GM03348 (cell line): ENCODE results near the gene FAM184A.

ENCODE experiments used
- DNase-seq: peaks from one replicate; pipeline ENCODE4 v3.0.0; 2012; ENCODE audit warnings: low spot score

Gene FAM184A

GRCh38 chr6:118967239-118967638, 111.2 kb downstream of the FAM184A start:
- DNase-seq = no peak

DNA sequence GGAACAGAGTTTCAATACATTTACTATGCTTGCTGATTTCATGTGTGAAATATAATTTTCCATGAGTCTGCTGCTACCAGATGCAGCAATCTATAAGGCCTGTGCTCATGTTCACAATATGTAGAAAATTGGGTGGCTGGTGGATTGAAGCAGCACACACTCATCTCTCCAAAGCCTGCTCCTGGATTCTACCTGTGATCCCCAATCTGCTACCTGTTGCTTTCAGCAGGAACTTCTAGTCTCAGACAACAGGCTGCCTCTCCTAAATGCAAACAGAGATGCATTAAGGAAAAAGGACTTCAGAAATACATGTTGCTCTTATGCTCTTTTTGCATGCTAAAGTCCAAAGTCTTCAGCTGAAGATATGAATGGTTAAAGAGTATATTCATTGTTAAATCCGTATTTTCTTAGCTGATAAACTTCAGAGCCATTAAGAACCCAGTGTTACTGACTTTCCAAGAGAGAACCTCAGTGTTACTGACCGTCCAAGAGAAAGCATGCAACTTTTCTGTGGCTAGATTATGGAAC, 112.6 kb downstream of the FAM184A start:
- DNase-seq = no peak

DNA sequence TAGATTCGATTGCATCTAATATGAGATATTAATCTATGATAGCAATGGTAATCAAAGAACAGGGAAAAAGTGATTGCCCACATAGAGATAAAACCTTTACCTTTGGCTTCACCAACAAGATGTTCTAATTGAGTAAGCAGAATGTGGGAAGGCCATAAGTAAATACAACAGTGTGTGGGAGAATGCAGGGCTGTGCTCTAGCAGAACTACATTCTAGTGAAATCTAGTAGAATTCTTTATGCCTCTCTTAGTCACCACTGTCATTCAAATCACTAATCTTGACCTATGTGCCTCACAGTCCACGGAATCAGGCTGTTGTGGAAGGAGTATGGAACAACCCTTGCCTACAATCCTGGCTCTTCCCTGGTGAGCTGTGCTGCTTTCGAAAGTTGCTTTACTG, 113.1 kb downstream of the FAM184A start:
- no peak for DNase-seq

DNA sequence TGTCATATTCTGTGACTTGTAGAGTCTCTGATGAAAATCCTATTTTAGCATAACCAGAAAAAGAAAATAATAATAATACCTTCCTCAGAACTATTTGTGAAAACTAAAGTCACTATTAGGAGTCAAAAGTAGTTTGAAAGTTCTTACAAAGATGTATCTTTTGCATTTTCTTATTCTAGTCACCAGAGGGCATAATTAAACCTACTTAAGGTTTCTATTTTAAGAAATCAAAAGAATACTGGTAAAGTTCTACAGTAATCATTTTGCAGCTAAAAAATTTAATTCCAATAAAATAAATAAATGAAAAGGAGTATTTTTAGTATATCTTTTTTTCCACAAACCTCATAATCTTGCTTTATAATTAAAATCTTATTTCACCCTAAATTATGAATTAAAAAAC, 115.5 kb downstream of the FAM184A start:
- peak; percentile 21 for DNase-seq

GRCh38 chr6:118959903-118960302, 118.6 kb downstream of the FAM184A start:
- no peak for DNase-seq

- DNase-seq = no peak
Observed at GRCh38 chr6:118953391-118953790, 125.1 kb downstream of the FAM184A start.

GRCh38 chr6:118952683-118953082, 125.8 kb downstream of the FAM184A start:
- DNase-seq = no peak

- no peak for DNase-seq
Observed at GRCh38 chr6:118945217-118945616, 133.2 kb downstream of the FAM184A start.

DNA sequence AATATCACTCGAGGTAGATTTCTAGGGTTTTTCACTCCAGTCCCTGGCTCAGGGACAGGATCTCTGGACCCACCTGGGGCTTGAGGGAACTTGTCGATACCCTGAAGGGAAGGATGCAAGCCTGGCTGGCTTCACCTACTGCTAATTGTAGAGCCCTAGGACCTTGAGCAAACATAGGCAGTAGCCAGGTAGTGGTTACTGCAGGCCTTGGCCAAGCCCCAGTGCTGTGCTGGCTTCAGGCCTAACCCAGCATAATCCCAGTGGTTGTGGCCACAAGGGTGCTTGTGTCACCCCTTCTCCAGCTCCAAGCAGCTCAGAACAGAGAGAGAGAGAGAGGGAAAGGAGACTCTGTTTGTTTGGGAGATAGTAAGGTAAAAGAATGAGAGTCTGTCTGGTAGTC, 137.7 kb downstream of the FAM184A start:
- DNase-seq = no peak

DNA sequence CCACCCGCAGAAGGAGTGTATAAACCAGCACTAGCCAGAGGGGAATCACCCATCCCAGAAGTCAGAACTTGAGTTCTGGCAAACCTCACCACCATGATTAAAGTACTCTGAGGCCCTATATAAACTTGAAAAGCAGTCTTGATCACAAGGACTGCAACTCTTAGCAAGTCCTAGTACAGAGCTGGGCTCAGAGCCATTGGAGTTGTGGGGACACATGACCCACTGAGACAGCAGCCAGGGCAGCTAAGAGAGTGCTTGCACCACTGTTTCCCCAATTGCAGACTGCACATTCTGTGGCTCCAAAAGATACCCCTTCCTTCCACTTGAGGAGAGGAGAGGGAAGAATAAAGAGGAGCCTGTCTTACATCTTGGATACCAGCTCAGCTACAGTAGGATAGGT, 138.8 kb downstream of the FAM184A start:
- DNase-seq = no peak

DNA sequence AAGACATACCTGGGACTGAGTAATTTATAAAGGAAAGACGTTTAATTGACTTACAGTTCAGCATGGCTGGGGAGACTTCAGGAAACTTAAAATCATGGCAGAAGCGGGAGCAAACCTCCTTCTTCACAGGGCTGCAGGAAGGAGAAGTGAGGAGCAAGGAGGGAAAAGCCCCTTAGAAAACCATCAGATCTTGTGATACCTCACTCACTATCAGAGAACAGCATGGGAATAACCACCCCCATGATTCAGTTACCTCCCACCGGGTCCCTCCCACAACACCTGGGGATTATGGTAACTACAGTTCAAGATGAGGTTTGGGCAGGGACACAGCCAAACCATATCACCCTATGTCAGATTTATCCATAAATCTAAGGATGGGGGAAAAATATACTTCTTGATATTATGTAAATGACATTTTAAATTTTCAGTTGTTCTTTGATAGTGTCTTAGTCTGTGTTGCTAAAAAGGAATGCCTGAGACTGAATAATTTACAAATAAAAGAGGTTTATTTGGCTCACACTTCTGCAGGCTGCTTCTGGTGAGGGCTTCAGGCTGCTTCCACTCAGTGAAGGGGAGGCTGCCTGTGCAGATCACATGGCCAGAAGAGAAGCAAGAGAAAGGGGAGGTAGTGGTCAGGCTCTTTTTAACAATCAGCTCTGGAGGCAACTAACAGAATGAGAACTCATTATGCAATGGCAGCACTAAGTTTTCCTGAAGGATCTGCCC, 142.3 kb downstream of the FAM184A start:
- no peak for DNase-seq

DNA sequence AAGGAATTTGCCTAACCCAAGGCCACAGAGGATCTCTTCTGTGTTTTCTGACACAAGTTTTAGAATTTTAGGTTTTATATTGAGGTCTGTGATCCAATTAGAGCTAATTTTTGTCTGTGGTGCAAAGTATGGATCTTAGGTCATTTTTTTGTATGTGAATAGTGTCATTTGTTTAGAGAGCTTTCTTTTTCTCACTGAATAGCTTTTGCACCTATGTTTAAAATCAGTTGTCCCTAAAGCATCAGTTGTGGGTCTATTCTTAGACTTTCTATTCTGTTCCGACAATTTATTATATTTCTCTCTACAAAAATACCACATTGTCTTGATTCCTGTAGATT, 143.2 kb downstream of the FAM184A start:
- no peak for DNase-seq

DNA sequence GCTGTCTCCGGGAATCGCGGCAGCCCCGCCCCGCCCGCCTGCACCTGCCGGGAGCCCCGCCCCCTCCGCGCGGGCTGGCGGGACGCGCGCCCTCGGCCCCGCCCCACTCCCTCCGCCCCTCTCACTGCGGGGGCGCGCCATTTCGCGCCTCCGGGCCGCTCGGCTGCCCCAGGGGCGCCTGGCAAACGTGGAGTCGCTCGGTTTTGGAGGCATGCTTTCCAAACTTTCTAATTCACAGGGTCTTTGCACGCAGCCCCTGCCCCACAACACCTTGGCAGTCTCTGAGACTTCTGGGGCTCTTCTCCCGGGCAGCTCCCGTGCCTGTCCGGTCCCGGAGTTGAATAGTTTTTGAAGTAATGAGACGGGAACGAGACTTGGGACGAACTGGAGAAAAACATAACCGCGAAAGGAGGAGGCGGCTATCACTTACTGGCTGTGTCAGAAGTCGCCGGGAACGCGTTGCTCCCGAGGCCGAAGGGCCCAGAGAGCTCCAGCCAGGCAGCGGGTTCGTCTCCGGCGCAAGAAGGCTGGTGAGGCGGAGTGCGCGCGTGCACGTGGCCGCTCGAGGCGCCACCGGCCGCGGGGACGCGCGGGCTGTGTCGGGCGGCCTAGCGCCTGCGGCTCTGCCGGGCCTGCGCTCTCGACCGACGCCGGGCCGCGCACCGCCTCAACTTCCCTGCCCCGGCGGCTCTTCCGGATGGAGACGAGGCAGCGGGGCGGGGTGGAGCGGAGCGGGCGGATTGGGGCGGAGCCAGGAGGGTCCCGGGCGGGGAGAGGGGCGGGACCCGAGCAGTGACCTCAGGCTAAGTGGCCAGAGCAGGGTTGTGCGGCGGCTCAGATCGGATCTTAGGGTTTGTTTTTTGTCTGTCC, 143.8 kb downstream of the FAM184A start, which contains the start of gene MCM9:
MCM9 (minus strand) TSS at position 699 of the 870 bp plus-strand sequence. CDS start 3,436 bp downstream, outside the sequence.
- peak; percentile 97 for DNase-seq

- DNase-seq = no peak
Observed at GRCh38 chr6:118933855-118934460, 144.5 kb downstream of the FAM184A start.

GRCh38 chr6:118932421-118932820, 146.0 kb downstream of the FAM184A start:
- DNase-seq = no peak

DNA sequence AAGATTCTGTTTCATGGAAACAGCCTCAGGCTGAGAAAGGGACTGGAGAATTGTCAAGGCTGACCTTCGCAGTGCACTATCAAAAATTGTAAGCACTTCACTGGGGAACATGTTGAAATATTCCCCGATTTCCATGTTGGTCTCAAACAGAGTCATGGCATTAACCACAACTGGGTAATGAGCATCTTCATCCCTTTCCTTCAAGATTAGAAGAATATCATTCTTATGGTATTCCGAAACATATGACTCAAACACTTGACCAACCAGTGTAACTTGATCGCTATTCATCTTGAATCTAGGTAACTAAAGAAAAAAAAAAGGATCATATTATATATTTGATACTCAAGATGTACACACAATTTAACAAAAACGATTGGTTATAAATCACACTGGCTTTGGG, 147.0 kb downstream of the FAM184A start:
- DNase-seq = no peak

DNA sequence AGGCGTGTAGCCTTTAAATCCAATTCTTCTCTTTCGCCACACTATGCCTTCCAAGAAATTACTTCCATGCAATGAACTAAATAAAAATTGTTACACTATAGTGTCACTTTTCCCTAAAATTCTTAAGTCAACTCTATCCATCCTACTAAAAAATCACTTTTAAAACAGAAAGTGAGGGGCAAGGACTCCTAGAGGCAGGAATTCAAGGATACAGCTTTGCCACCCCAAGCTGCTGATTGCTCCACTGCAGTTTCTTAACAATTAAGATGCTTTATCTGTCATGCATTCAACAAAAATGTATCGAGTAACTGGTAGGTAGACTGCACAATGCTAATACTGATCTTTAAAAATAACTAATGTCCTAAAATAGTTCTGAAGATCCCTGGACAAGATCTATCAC, 147.8 kb downstream of the FAM184A start:
- DNase-seq = no peak

GRCh38 chr6:118923035-118923434, 155.4 kb downstream of the FAM184A start:
- DNase-seq = no peak

GRCh38 chr6:118921084-118921483, 157.4 kb downstream of the FAM184A start:
- DNase-seq = no peak

GRCh38 chr6:118918329-118918725, 160.1 kb downstream of the FAM184A start:
- no peak for DNase-seq

DNA sequence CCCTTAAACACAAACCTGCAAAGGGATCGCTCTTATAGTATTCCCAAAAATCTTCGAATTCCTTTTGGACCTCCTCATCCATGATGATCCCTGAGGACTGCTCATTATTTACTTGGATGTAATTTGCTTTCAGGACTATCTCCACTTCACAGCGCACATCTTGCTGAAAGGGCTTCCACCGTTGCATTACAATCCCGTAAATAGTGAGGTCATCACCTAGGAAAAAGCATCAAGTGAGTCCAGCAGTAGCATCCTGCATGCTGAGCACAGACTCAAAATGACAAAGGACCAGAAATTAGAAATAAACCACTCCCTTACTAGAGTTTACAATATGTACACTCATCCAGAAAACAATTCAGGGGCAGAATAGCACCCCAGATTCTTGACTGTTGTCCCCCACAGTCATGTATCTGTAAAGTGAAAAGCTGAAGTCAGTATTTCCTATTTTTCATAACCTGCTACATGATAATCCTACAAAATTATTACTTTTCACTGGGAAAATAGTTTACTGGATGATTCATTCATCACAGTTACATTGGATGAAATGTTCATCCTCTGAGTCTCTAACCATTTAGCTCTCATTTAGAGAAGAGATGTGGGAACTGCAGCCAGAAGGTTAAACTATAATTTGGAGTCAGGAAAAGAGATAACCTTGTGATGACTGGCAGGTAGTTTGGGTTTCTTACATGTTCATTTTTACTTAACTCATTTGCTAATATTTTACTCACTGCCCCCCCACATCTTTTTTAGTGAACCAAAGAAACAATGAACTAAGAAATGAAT, 160.7 kb downstream of the FAM184A start:
- no peak for DNase-seq

DNA sequence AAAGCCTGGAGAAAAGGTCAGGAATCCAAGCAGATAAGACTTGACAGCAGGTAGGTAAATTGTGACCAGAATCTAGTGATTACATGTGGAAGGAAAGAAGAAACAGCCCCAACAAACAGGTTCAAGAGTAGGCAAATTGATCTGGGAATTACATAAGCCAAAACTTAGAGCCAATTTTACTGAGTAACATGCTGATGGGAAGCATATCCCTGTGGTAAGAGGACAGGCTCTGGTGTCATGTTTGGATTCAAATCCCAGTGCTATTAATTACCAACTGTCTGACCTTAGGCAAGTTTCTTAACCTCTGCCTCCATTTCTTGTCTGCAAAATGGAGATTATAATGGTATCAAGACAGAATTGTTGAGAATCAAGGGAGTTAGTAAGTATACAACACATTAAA, 163.9 kb downstream of the FAM184A start:
- DNase-seq = no peak
